Spleen (tissue), 7 donors: ENCODE measurements around the gene NTSR2.

Source experiments
- CTCF ChIP-seq, 11 experiments: fragments of 200-600 bp in 7 of 11; fragments of 450-650 bp in 4 of 11; sonication (generic) in 4 of 11; IDR thresholded peaks in 8 of 11; conservative IDR thresholded peaks in 3 of 11; 1 replicate in 7 of 11; 2 replicates in 4 of 11; pipeline versions ENCODE4 v1.4.0 to v1.8.0; 2016 to 2021; ENCODE audit warnings: antibody characterized with exemption in 11 of 11, inconsistent platforms in 4 of 11, mild to moderate bottlenecking in 1 of 11
- POLR2A ChIP-seq, 3 donors: fragments of 450-650 bp; IDR thresholded peaks; one replicate each; pipeline ENCODE4 v1.5.1; 2017; ENCODE audit warnings: antibody characterized with exemption in 3 of 3, mild to moderate bottlenecking in 1 of 3
- donor health status: DM: no; HTN: no; CAD: no; lungs with moderate emphysema.
- donor health status: DM: no; HTN: no; CAD: no.
- donor health status: DM: no; HTN: no; CAD: no.

- no peak for TF ChIP-seq CTCF (IDR thresholded peaks at IDR 0.05 in 8 of 11, conservative IDR thresholded peaks at IDR 0.05 in 3 of 11)
- no peak for TF ChIP-seq POLR2A (IDR thresholded peaks at IDR 0.05)
These were observed 4.3 kb downstream of the NTSR2 start for GRCh38 chr2:11665510-11666362.
